Transverse colon (tissue), 4 donors: ENCODE data around the gene RNF130.

Source experiments
- EP300 ChIP-seq: sonication (generic); formaldehyde crosslinking; IDR thresholded peaks from one replicate; pipeline ENCODE4 v1.6.1; 2017; ENCODE audit warnings: antibody characterized with exemption, low read depth
- POLR2A ChIP-seq: fragments of 450-650 bp; IDR thresholded peaks from one replicate; pipeline ENCODE4 v1.6.1; 2016; ENCODE audit warnings: antibody characterized with exemption, mild to moderate bottlenecking, moderate library complexity
- POLR2AphosphoS5 ChIP-seq, 3 donors: sonication (generic); formaldehyde crosslinking; IDR thresholded peaks; one replicate each; pipeline ENCODE4 v1.6.1; 2016; ENCODE audit warnings: antibody characterized with exemption in 3 of 3
- TF ChIP-seq, protein P1 (sequence below), 5 experiments: fragments of 200-600 bp in 3 of 5; fragments of 450-650 bp in 2 of 5; sonication (generic) in 3 of 5; IDR thresholded peaks; 1 replicate in 2 of 5; 2 replicates in 3 of 5; pipeline ENCODE4 v1.5.1; 2016 to 2017; ENCODE audit warnings: antibody characterized with exemption in 5 of 5, inconsistent platforms in 3 of 5, mild to moderate bottlenecking in 2 of 5, moderate library complexity in 1 of 5

GRCh38 chr5:179920175-179920574 is 151.4 kb downstream of the RNF130 start:
- TF ChIP-seq, protein P1, sequence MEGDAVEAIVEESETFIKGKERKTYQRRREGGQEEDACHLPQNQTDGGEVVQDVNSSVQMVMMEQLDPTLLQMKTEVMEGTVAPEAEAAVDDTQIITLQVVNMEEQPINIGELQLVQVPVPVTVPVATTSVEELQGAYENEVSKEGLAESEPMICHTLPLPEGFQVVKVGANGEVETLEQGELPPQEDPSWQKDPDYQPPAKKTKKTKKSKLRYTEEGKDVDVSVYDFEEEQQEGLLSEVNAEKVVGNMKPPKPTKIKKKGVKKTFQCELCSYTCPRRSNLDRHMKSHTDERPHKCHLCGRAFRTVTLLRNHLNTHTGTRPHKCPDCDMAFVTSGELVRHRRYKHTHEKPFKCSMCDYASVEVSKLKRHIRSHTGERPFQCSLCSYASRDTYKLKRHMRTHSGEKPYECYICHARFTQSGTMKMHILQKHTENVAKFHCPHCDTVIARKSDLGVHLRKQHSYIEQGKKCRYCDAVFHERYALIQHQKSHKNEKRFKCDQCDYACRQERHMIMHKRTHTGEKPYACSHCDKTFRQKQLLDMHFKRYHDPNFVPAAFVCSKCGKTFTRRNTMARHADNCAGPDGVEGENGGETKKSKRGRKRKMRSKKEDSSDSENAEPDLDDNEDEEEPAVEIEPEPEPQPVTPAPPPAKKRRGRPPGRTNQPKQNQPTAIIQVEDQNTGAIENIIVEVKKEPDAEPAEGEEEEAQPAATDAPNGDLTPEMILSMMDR (IDR thresholded peaks at IDR 0.05), result no peak
- TF ChIP-seq POLR2A (no peak), EP300 (no peak), POLR2AphosphoS5 (IDR thresholded peaks at IDR 0.05) (no peak)
